NCI-H774 (cell line): ENCODE data around the gene TMEM79.

ENCODE experiments used
- DNase-seq: peaks from one replicate; lab custom pipeline; 2025; lab: John Stamatoyannopoulos, UW

Gene TMEM79

GRCh38 chr1:156262461-156263287 lies 21.5 kb upstream of the TMEM79 start:
- DNase-seq = no peak

- no peak for DNase-seq
These were observed 20.9 kb upstream of the TMEM79 start for GRCh38 chr1:156263288-156263655.

DNA sequence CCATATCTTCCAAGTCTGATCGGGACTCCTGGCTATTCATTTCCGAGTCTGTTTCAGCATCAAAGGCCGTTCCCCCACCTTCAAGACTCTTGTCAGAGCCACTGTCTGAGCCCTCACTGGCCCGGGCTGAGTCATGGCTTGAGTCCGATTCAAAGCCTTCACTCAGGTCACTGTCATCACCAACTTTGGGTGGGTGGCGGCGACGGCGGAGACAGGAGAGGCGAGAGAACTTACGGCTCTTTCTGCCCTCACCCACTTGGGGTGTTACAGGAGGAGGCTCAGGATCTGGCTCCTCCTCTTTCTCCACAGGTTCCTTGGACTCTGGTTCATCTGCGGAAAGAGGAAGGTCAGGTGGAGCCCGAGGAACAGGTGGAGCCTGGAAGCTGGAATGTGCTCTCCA lies 18.1 kb upstream of the TMEM79 start:
- DNase-seq = no peak

DNA sequence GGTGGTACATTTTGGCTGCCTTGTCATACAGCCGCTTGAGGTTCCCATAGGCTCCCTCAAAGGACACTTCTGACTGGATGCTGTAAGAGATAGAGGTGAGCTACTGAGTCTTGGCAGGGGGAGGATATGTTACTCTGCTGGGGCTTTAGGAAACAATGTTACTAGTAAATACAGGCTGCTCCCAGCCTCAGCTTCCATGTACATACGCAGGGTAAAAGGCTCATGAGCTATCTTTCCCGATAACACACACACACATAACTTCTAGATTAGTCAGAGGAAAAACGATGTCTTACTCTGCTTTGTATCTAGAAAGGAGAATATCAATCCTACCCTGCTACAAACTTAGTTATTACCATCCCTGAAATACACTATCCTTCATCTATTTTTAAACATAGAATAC lies 15.8 kb upstream of the TMEM79 start:
- no peak for DNase-seq

DNA sequence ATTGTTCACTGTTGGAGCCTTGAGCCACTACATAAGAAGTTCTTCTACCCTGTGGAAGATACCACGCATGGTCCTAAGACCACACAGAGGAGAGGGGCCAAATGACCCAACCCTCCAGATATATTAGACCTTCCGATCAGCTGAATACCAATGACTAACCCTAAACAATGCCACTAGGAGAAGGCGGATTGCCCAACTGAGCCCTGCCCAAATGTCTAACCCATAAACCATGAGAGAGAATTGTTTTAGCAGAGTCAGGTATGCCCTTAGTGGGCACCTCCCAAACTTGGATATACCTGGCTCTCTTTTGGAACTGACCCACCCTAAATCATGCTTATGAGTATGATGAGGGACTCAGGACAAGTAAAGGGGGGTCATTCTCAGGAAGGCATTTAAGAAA lies 13.8 kb upstream of the TMEM79 start:
- no peak for DNase-seq

- no peak for DNase-seq
These were observed 7.6 kb upstream of the TMEM79 start for GRCh38 chr1:156276532-156276931.

DNA sequence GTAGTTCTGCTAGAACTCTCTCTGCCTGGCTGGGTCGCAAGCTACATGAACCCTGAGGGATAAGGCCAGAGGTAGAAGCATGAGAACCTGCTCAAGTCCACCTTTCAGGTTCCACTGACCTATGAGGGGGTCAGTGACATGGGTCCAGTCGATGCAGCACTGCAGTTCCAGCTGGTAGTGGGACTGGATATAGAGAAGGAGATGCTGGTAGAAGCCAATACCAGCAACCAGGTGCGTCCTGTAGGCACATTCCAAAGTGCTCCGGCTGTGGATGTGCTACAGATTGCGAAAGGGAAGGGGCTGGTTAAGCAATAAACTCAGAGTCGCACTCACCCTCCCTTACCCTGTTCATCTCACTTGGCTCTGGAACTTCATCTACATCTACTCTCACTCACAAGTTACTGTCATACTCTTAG lies 7.2 kb upstream of the TMEM79 start:
- no peak for DNase-seq

- DNase-seq = no peak
These were observed 4.3 kb upstream of the TMEM79 start for GRCh38 chr1:156279837-156280236.

DNA sequence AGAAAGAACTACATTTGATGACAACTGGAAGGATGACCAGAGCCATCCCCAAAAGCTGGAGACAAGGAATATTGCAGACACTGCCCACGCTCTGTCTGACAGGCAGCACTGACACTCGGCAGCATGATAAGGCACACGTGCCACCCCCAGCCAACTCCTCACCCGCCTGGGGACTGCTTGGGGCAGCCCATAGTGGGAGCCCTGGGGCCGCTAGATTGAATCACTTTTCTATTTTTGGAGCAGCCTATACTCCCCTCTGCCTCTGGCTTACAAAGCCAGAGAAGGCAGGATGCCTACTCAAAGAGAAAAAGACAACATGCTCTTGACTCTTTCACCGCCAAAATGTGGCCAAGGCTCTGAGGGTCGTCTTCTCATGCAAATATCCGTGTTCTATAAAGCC lies 2.8 kb upstream of the TMEM79 start:
- DNase-seq = no peak

DNA sequence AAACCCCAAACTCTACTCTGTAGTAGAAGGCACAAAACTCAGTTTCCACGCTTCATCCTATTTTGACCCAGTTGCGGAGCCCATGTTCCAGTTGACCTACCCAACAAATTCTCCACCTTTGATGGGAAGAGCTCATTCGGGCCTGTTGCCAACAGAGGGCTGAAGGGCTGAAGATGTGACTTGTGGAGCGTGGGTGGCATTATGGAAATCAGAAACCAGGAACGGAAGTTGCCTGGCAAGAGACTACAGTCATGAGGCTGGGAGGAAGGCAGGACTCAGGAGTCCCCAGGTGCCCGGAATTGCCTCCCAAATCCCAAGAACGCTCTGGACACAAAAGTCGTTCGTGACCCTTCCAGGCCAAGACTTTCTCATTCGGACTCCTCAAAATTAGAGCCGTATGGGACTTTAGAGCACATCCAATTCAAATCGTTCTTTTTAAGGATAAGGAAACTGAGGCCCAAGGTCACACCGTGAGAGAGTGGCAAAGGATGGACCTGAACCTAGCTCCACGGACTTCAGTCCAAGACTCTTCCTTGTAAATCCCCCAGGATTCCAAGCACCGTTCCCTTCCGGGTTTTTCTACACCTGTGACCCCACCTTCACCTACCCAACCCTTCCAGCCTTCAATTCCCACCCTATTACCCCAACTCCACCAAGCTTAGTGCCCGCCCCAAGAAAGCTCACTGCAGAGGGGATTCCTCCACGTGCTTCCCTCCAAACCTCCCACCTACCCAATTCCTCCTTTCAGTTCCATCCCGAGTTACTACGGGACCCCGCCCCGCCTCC lies 2.2 kb upstream of the TMEM79 start:
- DNase-seq = peak; percentile 63

GRCh38 chr1:156282479-156283222 lies 1.5 kb upstream of the TMEM79 start, which contains the start of gene SMG5:
Gene SMG5, minus strand, starts transcription at chr1:156282825. Its CDS starts 145 bp downstream, at chr1:156282680.
- peak; percentile 99 for DNase-seq

DNA sequence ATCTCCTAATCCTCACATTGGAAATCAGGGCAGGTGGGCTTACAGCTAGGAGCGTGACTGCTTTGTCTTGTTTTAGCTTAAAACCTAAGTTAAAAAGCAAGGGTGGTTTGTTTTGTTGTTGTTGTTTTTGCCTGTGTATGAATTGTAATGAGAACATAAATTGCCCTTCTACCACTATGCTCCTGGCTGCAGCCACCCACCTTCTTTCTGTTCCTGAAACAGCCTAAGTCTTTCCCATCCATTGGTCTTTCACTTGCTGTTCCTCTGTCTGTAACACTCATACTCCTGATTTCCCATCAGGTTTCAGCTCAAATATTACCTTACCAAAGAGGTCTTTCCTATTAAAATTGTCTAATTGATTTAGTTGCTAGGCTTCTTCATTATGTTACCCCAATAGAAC lies 604 bp upstream of the TMEM79 start:
- no peak for DNase-seq

DNA sequence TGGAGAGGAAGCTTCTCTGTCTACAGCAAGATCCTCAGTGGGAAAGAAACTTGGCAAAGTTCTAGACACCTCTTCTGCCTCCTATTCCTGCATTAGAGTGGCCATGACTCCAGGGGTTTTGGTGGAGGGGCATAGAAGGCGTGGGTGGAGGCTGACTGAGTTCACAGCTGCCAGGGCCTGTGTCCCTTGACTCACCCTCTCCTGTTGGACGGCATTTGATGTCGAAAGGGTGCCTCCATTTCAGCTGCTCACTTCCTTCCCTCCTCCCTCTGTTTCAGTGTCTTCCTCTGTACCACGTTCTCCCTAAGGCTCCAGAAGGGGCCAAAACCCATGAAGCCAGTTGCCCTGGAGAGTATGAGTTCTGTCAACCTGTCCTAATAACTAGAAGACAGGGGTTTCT lies 632 bp downstream of the TMEM79 start:
- DNase-seq = no peak

GRCh38 chr1:156285437-156285836 lies 1.3 kb downstream of the TMEM79 start:
- no peak for DNase-seq

GRCh38 chr1:156286061-156286460 lies 1.9 kb downstream of the TMEM79 start:
- DNase-seq = no peak

- DNase-seq = no peak
These were observed 5.7 kb downstream of the TMEM79 start for GRCh38 chr1:156289857-156290256.

GRCh38 chr1:156291226-156292061 lies 7.3 kb downstream of the TMEM79 start:
- DNase-seq = peak; percentile 46

GRCh38 chr1:156293098-156293434 lies 8.9 kb downstream of the TMEM79 start:
- no peak for DNase-seq

DNA sequence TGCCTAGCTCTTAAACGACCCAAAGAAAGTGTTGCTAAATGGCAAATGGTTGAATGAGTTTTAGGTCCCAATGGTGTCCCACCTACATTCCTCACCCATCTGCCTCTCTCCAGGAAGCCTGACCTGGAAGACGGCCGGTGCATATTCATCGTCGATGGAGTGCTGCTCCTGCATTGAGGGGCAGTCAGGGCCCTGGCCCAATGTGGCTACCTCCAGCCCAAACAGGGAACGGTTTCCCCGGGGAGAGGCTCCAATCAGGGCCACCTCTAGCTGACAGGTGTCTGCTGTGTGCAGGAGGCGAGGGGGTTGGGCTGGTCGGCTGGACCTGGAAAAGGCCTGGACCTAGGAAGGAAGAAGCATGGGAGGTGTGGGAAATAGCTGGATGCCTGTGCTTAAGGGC lies 9.8 kb downstream of the TMEM79 start:
- DNase-seq = no peak

DNA sequence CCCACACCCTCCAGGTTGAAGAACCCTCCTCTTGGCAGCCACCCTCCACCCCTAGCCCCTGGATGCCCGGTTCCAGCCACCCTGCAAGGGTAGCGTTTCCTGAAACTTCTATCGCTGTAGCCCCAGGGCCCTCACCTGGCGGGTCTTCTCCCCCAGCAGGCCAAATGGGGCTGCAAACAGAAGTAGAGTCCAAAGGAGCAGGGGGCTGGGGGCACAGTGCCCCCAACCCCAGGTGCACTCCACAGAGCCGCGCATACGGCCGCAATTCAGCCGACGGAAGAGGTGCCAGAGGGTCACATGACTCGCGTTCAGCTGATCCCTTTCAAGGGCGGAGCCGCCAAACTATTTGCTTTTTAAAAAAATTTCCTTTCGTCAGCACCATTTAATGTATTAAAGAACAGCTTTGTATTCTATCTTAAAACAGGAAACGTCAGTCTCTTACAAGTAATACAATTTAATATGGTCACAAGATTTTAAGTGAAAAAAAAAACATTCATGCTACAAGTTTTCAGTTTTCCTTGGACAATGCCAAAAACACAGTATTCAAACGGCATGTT lies 11.3 kb downstream of the TMEM79 start, which contains the start of gene GLMP:
TSS of gene GLMP (minus strand) at position 289 of the 557 bp plus-strand sequence. CDS start at position 255, 34 bp downstream.
- DNase-seq = peak; percentile 31

DNA sequence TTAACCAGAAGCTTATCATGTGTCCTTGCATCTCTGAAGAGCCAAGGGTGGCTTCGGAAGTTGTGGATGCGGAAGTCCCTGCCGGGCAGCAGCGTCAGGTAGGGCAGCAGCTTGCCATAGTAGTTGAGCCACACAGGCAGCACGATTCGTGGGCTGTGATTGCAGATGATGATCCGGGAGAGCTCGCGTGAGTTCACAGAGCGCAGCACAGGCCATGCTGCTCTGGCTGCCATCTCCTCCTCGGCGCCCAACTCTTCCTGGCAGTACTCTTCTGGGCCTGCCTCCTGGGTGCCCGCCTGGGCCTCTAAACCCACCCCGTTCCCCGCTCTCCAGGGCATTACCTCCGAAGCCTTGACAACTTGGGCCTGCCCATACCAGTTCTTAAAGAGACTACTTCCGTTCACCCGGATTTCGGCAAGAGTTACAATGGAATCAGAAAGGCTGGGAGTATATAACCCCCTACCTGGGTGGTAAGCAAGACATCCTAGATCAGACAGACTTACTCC lies 14.8 kb downstream of the TMEM79 start, which contains the start of gene VHLL:
TSS of gene VHLL (minus strand) at position 456 of the 506 bp plus-strand sequence. CDS start at position 338, 118 bp downstream.
- no peak for DNase-seq
